CD4-positive, alpha-beta T cell treated with Interleukin-4 for 1 hour (primary cell): ENCODE results near the gene PRKCZ.

Experiments used
- DNase-seq, 2 donors: peaks; one replicate each; pipeline ENCODE4 v3.0.0-alpha.2; 2020 to 2022

PRKCZ gene

GRCh38 chr1:2215909-2216766 lies 165.9 kb downstream of the PRKCZ start:
- no peak for DNase-seq

GRCh38 chr1:2216767-2217058 lies 166.5 kb downstream of the PRKCZ start:
- no peak for DNase-seq

- DNase-seq, result no peak
Observed at GRCh38 chr1:2221271-2221670, 171.1 kb downstream of the PRKCZ start.

- no peak for DNase-seq
Observed at GRCh38 chr1:2224170-2224584, 174.0 kb downstream of the PRKCZ start.

GRCh38 chr1:2224631-2225428 lies 174.6 kb downstream of the PRKCZ start:
- no peak for DNase-seq

- no peak for DNase-seq
Observed at GRCh38 chr1:2226525-2227345, 176.5 kb downstream of the PRKCZ start.

- DNase-seq, result peak; percentile 96
Observed at GRCh38 chr1:2227346-2228156, 177.3 kb downstream of the PRKCZ start.

GRCh38 chr1:2228157-2228594 lies 178.0 kb downstream of the PRKCZ start, which contains the start of gene SKI:
SKI (plus strand) TSS chr1:2228319; CDS start chr1:2228767, 448 bp downstream.
- DNase-seq, result no peak

- DNase-seq, result no peak
Observed at GRCh38 chr1:2228694-2229036, 178.5 kb downstream of the PRKCZ start.

- DNase-seq, result peak; percentile 55 to 66
Observed at GRCh38 chr1:2229037-2229864, 179.0 kb downstream of the PRKCZ start.

GRCh38 chr1:2229911-2230731 lies 179.9 kb downstream of the PRKCZ start:
- DNase-seq, result no peak

GRCh38 chr1:2230781-2231531 lies 180.7 kb downstream of the PRKCZ start:
- DNase-seq, result peak; percentile 65 to 71

GRCh38 chr1:2231532-2232254 lies 181.5 kb downstream of the PRKCZ start:
- DNase-seq, result peak; percentile 84 to 88

- DNase-seq, result no peak
Observed at GRCh38 chr1:2232255-2232915, 182.2 kb downstream of the PRKCZ start.

- no peak for DNase-seq
Observed at GRCh38 chr1:2232916-2233438, 182.8 kb downstream of the PRKCZ start.

- DNase-seq, result no peak
Observed at GRCh38 chr1:2233468-2233867, 183.3 kb downstream of the PRKCZ start.

- peak; percentile 86 to 93 for DNase-seq
Observed at GRCh38 chr1:2233997-2234761, 184.0 kb downstream of the PRKCZ start.
